T-helper 1 cell (primary cell): ENCODE results near the gene TCF7L1.
"Not testable (repeated sequence)": the region's sequence is repeated elsewhere in the genome, so short reads cannot be mapped to it uniquely, and the experiment has no call there.

Experiments
- DNase-seq, 5 donors: peaks; one replicate each; pipeline ENCODE4 v3.0.0-alpha.2; 2012 to 2020

The TCF7L1 gene

DNA sequence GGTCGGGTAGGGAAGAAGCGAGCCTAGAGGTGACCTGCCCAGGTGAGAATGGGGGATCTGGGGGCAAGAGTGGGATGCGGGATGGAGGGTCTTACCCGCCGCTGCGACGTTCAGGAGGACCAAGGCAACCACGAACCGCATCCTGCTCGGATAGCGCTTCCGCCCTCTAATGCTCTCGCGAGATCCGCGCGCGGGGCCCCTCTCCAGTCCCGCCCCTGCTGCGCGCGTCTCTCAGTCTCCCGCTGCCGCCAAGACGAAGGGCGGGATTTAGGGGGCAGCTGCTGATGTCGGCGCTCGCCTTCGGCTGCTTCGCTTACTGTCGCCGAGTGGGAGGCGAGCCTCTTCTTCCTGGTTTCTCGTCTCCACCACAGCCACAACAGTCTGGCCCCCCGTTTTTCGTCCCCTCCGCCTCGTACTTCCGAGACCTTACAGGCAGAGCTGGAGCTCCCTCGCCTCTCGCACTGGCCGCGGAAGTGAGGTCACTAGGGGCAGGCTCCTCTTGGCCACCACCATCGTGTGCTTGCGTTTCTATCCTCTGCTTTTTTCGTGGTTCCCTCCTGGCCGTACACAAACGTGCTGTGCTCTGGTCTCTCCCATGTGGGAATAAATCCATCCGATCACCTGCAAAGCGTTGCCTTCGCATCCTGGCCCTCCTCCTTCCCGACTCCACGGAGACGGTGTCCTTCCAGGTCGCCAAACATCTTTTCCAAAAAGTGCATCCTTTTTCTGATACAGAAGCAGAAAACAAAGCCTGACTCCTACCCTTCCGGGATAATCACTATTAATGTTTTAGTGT lies 194.8 kb downstream of the TCF7L1 start, which contains the start of gene TGOLN2:
TSS of gene TGOLN2 (minus strand) at position 168 of the 796 bp plus-strand sequence. CDS start at position 141, 27 bp downstream.
- DNase-seq: peak; percentile 89 to 96 (median 92)

GRCh38 chr2:85329181-85329651 lies 196.0 kb downstream of the TCF7L1 start:
- no peak for DNase-seq

GRCh38 chr2:85329701-85330100 lies 196.5 kb downstream of the TCF7L1 start:
- DNase-seq: not testable (repeated sequence)

DNA sequence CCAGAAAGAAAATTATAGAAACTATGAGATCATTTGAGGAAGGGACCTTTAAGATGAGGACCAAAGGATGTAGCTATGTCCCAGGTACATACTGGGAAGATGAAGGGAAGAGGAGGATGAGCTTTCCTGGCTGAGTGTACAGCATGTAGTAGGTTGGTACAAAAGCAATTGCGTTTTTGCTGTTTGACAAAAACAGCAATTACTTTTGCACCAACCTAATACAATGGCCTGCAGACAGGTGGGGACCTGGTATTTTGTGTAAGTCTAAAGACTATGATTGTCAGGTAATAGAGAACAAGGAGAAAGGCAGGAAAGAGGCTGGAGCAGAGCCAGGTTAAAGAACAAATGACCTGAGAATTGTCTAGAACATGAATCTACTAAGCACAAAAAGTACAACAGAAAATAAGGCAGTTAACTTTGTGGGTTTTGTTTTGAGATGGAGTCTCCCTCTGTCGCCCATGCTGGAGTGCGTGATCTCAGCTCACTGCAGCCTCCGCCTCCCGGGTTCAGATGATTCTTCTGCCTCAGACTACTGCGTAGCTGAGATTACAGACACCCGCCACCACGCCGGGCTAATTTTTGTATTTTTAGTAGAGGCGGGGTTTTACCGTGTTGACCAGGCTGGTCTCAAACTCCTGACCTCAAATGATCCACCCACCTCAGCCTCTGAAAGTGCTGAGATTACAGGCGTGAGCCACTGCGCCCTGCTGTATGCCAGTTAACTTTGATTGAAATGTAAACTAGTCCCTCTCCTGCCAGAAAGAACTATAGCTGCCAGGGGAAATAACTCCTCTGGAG lies 197.8 kb downstream of the TCF7L1 start:
- no peak for DNase-seq

GRCh38 chr2:85333877-85334276 lies 200.7 kb downstream of the TCF7L1 start:
- not testable (repeated sequence) for DNase-seq

- no peak for DNase-seq
These were observed 201.7 kb downstream of the TCF7L1 start for GRCh38 chr2:85334928-85335327.

DNA sequence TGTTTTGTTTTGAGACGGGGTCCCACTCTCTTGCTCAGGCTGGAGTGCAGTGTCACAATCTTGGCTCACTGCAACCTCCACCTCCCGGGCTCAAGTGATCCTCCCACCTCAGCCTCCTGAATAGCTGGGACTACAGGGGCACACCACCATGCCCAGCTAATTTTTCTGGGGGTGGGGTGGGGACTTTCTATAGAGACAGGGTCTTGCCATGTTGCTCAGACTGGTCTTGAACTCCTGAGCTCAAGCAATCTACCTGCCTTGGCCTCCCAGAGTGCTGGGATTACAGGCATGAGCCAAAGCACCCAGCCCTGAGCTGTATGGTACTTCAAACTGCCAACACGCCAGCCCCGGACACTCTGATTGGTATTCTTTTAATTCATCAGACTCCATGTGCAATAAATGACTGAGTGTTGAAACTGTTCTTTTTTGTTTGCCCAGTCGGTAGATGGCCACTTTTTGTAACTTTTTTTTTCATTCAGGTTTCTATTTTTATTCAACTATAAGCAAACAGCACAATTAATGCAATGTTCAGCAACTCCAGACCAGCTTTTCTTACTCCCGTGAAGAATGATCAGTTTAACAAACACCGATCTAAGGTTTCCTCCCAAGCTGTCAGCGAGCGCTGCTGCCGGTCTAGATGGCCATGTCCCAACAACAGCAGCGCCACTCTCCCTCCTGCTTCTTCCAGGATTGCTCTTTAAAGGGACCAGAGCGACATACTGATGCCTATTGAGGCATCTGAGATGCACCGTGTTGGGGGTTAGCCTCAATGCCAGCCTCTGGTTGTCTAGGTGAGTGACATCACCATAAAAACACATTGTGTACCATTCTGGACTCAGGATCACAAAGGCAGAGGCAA lies 207.1 kb downstream of the TCF7L1 start:
- no peak for DNase-seq

DNA sequence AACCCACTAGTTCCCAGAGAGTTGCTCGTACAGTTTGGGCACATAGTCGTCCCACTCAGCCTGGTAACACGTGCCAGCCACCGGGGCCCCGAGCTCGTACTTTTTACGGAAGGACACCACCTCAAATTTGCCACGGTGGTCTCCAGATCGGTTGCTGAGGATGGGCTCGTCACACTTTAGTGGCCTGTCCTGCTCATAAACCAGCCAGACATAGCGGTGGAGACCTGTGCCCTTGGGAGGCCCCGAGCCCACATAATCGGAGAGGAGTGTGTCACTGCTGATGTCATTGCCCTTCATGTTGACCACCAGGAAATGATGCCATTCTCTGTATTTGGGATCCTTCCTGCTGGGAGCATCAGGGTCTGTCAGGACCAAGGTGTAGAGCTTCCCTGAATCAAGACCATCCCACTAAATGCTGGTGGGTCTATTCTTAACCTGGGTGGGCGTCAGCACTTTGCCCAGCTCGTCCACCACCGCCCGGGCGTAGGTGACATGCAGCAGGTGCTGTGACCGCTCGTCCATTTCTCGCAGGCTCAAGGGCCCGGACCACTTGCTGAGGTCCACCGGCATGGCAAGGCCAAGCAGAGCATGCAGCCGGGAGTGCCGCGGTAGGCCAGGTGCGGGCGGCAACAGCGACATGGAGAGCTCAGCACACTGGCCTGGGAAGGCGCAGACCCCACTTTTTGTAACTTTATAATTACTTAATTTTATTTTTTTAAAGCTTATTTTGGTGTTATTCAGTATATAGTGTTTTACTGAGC lies 208.3 kb downstream of the TCF7L1 start:
- no peak for DNase-seq

- no peak for DNase-seq
These were observed 209.0 kb downstream of the TCF7L1 start for GRCh38 chr2:85342156-85342555.

DNA sequence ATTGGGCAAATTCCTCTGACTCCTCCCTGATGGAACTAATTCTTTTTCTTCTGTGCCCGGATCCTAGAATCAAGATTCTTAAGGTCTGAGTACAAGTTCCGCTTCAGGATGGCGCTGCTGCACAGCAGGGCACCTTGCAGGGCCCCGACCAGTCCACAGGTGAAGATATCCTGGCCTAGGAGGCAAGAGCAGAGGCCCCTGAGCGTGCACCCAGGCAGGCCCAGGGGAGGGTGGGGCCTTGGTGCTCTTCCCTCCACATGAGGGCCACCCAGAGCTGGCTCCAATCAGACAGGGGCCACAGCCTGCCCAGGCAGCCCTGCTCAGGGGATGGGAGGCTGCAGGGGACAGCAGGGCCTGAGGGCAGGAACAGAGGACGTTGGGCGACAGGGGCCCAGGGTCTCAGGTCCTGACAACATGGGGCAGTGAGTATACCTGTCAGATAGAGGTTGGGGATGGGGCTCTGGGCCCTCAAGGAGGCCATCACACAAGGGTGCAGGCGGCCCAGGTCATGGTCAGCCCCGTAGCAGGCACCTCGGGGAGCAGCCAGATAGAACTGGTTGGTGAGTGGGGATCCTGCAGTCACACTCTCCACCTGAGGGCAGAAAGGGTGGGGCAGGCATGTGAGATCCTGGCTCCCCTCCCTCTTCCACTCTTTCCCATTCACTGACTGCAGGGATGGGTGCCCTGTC lies 210.2 kb downstream of the TCF7L1 start:
- DNase-seq: not testable (repeated sequence)

DNA sequence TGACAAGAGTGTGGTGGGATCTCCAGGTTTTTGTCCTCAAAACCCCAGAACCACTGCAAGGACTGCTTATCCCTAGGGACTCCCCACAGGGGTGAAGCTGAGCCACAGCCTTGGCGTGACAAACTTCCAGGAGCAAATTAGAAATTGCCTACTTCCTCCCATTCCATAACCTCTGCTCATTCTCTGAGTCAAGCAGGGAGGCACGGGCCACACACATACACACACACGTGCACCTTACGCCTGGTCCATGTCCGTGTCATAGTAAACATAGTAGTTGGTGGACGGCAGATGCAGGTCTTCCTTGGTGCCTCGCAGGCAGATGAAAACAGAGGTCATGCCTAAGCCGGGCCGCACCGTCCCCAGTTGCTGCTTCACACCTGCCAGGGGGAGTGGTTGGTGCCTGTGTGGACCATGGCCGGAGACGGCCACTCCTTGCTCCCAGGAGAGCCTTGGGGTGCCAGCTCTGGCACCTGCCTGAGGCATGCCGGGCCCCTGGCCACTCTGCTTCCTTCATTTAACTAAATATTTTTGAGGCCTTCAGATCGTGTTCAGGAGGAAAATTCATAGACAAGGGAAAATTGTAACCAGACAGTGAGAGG lies 211.3 kb downstream of the TCF7L1 start:
- DNase-seq: no peak

DNA sequence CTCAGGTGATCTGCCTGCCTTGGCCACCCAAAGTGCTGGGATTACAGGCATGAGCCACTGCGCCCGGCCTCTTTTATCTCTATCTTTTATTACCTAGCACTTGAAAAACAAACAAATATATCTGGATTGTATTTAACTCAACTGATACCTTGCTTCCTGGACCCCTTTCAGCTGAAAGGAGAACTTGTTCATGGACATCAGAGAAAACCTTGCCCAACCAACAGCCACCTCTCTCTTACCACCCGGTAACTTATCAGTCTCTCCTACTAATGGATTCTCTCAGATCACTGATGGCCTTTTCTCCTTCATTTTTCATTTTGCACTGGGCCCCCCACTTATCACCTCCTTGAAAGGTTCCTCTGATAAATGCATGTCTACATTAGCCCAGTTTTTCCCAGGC lies 214.4 kb downstream of the TCF7L1 start:
- DNase-seq: no peak

DNA sequence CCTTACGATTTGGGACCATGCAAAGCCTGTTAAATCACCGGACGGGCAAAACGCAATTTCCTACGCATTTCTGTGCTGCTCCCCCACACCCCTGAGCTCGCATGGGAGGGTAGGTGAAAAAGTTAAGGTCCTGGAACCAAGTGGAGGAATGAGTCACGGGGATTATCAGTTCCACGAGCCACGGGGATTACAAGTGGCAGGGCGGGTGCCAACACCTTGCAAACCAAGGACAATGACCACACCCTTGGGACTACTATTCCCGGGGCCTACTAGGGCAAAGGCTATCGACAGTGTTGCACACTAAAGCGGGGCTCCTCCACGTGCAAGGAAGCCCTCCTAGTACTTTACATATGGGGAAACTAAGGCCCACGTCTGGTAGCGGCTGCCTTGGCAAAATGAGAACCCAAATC lies 220.7 kb downstream of the TCF7L1 start:
- no peak for DNase-seq

GRCh38 chr2:85354286-85355072 lies 221.3 kb downstream of the TCF7L1 start, which contains the start of the genes ELMOD3 and RETSAT:
Gene ELMOD3 (plus strand): TSS chr2:85354769. CDS start chr2:85357199, 2,430 bp downstream.
Gene RETSAT (minus strand): TSS chr2:85354528. CDS start chr2:85354507, 21 bp downstream.
- peak; percentile 93 to 98 (median 97) for DNase-seq

- DNase-seq: no peak
These were observed 221.8 kb downstream of the TCF7L1 start for GRCh38 chr2:85355073-85355410.

GRCh38 chr2:85355521-85355920 lies 222.3 kb downstream of the TCF7L1 start:
- no peak for DNase-seq

- no peak for DNase-seq
These were observed 223.0 kb downstream of the TCF7L1 start for GRCh38 chr2:85356186-85356585.

DNA sequence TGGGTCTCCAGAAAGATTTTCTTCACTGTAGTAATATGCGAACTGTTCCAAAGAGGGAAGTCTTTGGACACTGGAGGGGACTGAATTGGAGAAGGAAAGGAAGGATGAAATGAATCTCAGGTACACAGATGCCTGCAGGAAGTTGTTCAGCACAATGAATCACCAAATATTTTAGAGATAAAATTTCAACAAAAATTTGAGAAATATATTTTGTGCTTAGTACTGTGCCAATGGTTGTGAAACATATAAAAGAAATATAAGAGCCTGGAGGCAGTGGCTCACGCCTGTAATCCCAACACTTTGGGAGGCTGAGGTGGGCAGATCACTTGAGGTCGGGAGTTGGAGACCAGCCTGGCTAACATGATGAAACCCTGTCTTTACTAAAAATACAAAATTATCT lies 224.5 kb downstream of the TCF7L1 start:
- no peak for DNase-seq
